Neural cell (in vitro differentiated cells): ENCODE data around the gene OTUD7B. TPM values are rescaled to one million over a fixed set of nuclear protein-coding genes. Genes with fewer than 3 reads are reported as not detected.

ENCODE experiments used
- H2AFZ ChIP-seq: fragments of 200-600, 300-800 bp; sonication (generic), shearing (Covaris generic); 2 replicates; pipeline ENCODE4 v1.6.0; 2014; ENCODE audit warnings: low read depth, mild to moderate bottlenecking, antibody characterized with exemption, low read length, moderate library complexity
- H3F3A ChIP-seq: fragments of 200-600 bp; shearing (Covaris generic); 2 replicates; pipeline ENCODE4 v1.6.1; 2016; ENCODE audit warnings: mild to moderate bottlenecking, moderate library complexity, mixed read lengths, antibody characterized with exemption, low read length; ENCODE audit not compliant: insufficient read depth, poor library complexity, severe bottlenecking
- H3K27ac ChIP-seq: fragments of 200-600, 300-800 bp; sonication (generic), shearing (Covaris generic); 2 replicates; pipeline ENCODE4 v1.5.1; 2014; ENCODE audit warnings: mild to moderate bottlenecking, low read length, moderate library complexity
- H3K27me3 ChIP-seq: fragments of 300-800, 200-600 bp; sonication (generic), shearing (Covaris generic); 2 replicates; pipeline ENCODE4 v1.6.0; 2014; ENCODE audit warnings: mild to moderate bottlenecking, low read depth, low read length, moderate library complexity; ENCODE audit not compliant: insufficient read depth
- H3K36me3 ChIP-seq: fragments of 300-800, 200-600 bp; sonication (generic), shearing (Covaris generic); 2 replicates; pipeline ENCODE4 v1.5.1; 2014; ENCODE audit warnings: mild to moderate bottlenecking, antibody characterized with exemption, low read length, moderate library complexity; ENCODE audit not compliant: insufficient read depth
- H3K4me2 ChIP-seq: fragments of 300-800, 200-600 bp; sonication (generic), shearing (Covaris generic); 2 replicates; pipeline ENCODE4 v1.6.0; 2014; ENCODE audit warnings: mild to moderate bottlenecking, low read length
- H3K4me3 ChIP-seq: fragments of 300-800, 200-600 bp; sonication (generic), shearing (Covaris generic); 2 replicates; pipeline ENCODE4 v1.5.1; 2014; ENCODE audit warnings: mild to moderate bottlenecking, low read length, moderate library complexity
- H3K79me2 ChIP-seq: fragments of 200-600 bp; shearing (Covaris generic); replicated peaks from 2 replicates; pipeline ENCODE4 v1.6.0; 2014; ENCODE audit warnings: mild to moderate bottlenecking, low read length, moderate library complexity; ENCODE audit not compliant: insufficient read depth
- H3K9ac ChIP-seq: fragments of 300-800, 200-600 bp; sonication (generic), shearing (Covaris generic); 2 replicates; pipeline ENCODE4 v1.6.1; 2016; ENCODE audit warnings: mild to moderate bottlenecking, low read length, mixed read lengths
- H3K9me2 ChIP-seq: fragments of 200-600 bp; shearing (Covaris generic); 2 replicates; pipeline ENCODE4 v1.6.1; 2016; ENCODE audit warnings: mild to moderate bottlenecking, low read length, mixed read lengths; ENCODE audit not compliant: insufficient read depth
- H3K9me3 ChIP-seq: fragments of 200-600, 300-800 bp; sonication (generic), shearing (Covaris generic); 2 replicates; pipeline ENCODE4 v1.6.1; 2016; ENCODE audit warnings: mild to moderate bottlenecking, mixed run types, low read length, moderate library complexity, mixed read lengths
- H4K20me1 ChIP-seq: fragments of 200-600 bp; shearing (Covaris generic); 2 replicates; pipeline ENCODE4 v1.6.1; 2016; ENCODE audit warnings: mild to moderate bottlenecking, mixed run types; ENCODE audit not compliant: insufficient read depth
- CTCF ChIP-seq: fragments of 450-650 bp; IDR thresholded peaks from 2 replicates; pipeline ENCODE4 v1.5.1; 2014; ENCODE audit warnings: antibody characterized with exemption, mild to moderate bottlenecking, moderate library complexity; ENCODE audit not compliant: poor library complexity, severe bottlenecking
- EP300 ChIP-seq: fragments of 450-650 bp; conservative IDR thresholded peaks from 2 replicates; pipeline ENCODE4 v1.6.1; 2014; ENCODE audit warnings: antibody characterized with exemption, mild to moderate bottlenecking, moderate library complexity; ENCODE audit not compliant: poor library complexity, severe bottlenecking
- EZH2 ChIP-seq: fragments of 200-600, 300-800 bp; shearing (Covaris generic), sonication (generic); IDR thresholded peaks from 2 replicates; pipeline ENCODE4 v1.6.1; 2014; ENCODE audit warnings: antibody characterized with exemption, low read length, borderline replicate concordance, mild to moderate bottlenecking; ENCODE audit not compliant: insufficient read depth, poor library complexity, severe bottlenecking
- MXI1 ChIP-seq: fragments of 450-650 bp; conservative IDR thresholded peaks from 2 replicates; pipeline ENCODE4 v1.6.1; 2014; ENCODE audit warnings: antibody characterized with exemption, mild to moderate bottlenecking; ENCODE audit not compliant: poor library complexity, severe bottlenecking
- POLR2AphosphoS5 ChIP-seq: IDR thresholded peaks from 2 replicates; pipeline ENCODE4 v1.6.1; 2012
- RAD21 ChIP-seq: fragments of 450-650 bp; conservative IDR thresholded peaks from 2 replicates; pipeline ENCODE4 v1.6.1; 2014; ENCODE audit warnings: antibody characterized with exemption, mild to moderate bottlenecking, moderate library complexity
- REST ChIP-seq: IDR thresholded peaks from 2 replicates; pipeline ENCODE4 v1.6.1; 2012; ENCODE audit warnings: borderline replicate concordance
- SMC3 ChIP-seq: fragments of 450-650 bp; conservative IDR thresholded peaks from 2 replicates; pipeline ENCODE4 v1.6.1; 2014; ENCODE audit warnings: antibody characterized with exemption, mild to moderate bottlenecking, moderate library complexity; ENCODE audit not compliant: poor library complexity
- TAF1 ChIP-seq: IDR thresholded peaks from 2 replicates; pipeline ENCODE4 v1.6.1; 2012; ENCODE audit warnings: low read depth
- polyA plus RNA-seq: library from polyadenylated mRNA; depleted of rRNA; stranded (reverse); fragments of >200 nt; gene quantifications from 2 replicates; pipeline ENCODE4 v1.2.3, GENCODE V29; 2014

Gene OTUD7B
- polyA plus RNA-seq, 1 donor from 2014 or later: 2.1 TPM

- Histone ChIP-seq H3K79me2 (peaks cover 19% of the 10 kb centered on the region), H3K4me3 (peak overlapping the region; percentile 82), H4K20me1 (no peaks in the 10 kb centered on the region), H3K4me2 (peak overlapping the region; percentile 71), H3K9me2 (no peaks in the 10 kb centered on the region), H3K27me3 (no peaks in the 10 kb centered on the region), H3K9ac (peak overlapping the region; percentile 93), H3K27ac (peak overlapping the region; percentile 97), H3K36me3 (no peaks in the 10 kb centered on the region), H3F3A (peaks cover 9% of the 10 kb centered on the region), H2AFZ (peak overlapping the region; percentile 57), H3K9me3 (no peaks in the 10 kb centered on the region)
- no peak for TF ChIP-seq REST
- no peak for TF ChIP-seq SMC3
- TF ChIP-seq CTCF: no peak
- no peak for TF ChIP-seq TAF1
- TF ChIP-seq RAD21: no peak
- no peak for TF ChIP-seq MXI1
- no peak for TF ChIP-seq EP300
- no peak for TF ChIP-seq EZH2
- no peak for TF ChIP-seq POLR2AphosphoS5
Observed at GRCh38 chr1:149888999-149889289, 121.6 kb downstream of the OTUD7B start.

- Histone ChIP-seq H3K9me2 (no peaks in the 10 kb centered on the region), H3K27me3 (no peaks in the 10 kb centered on the region), H3K79me2 (peaks cover 24% of the 10 kb centered on the region), H3K4me2 (peak overlapping the region; percentile 71), H3K27ac (peak overlapping the region; percentile 97), H2AFZ (peak overlapping the region; percentile 57), H3K4me3 (peak overlapping the region; percentile 82), H3K9me3 (no peaks in the 10 kb centered on the region), H3K9ac (peak overlapping the region; percentile 93), H3K36me3 (no peaks in the 10 kb centered on the region), H3F3A (peaks cover 9% of the 10 kb centered on the region), H4K20me1 (no peaks in the 10 kb centered on the region)
- TF ChIP-seq MXI1: peak; percentile 61
- TF ChIP-seq POLR2AphosphoS5: peak; percentile 41
- peak; percentile 79 for TF ChIP-seq SMC3
- TF ChIP-seq CTCF: peak; percentile 85
- TF ChIP-seq TAF1: no peak
- no peak for TF ChIP-seq EZH2
- peak; percentile 30 for TF ChIP-seq EP300
- peak; percentile 65 for TF ChIP-seq RAD21
- TF ChIP-seq REST: no peak
Observed at GRCh38 chr1:149888247-149888998, 122.1 kb downstream of the OTUD7B start.
